Stomach (tissue), 9 donors: ENCODE results near the gene WLS. TPM values are rescaled to one million over a fixed set of nuclear protein-coding genes. Genes with fewer than 3 reads are reported as not detected.
A peak's percentile ranks its signal among the peaks of the same experiment; 100 is the strongest.

ENCODE experiments used
- DNase-seq, 2 donors: peaks; one replicate each; pipeline versions ENCODE4 v3.0.0 to v3.0.0-alpha.2; 2013 to 2019
- H3K27ac ChIP-seq, 5 donors: fragments of 200-600 bp in 4 of 5; sonication (generic) in 4 of 5; one replicate each; pipeline ENCODE4 v1.5.1; 2013 to 2019; ENCODE audit warnings: mild to moderate bottlenecking in 1 of 5, moderate library complexity in 1 of 5
- H3K27me3 ChIP-seq, 3 donors: fragments of 200-600 bp; sonication (generic); one replicate each; pipeline ENCODE4 v1.5.1; 2017 to 2019; ENCODE audit warnings: mixed run types in 1 of 3
- H3K36me3 ChIP-seq, 4 donors: fragments of 200-600 bp; sonication (generic); 1 replicate in 3 of 4; 2 replicates in 1 of 4; pipeline ENCODE4 v1.5.1; 2016 to 2019
- H3K4me1 ChIP-seq, 4 donors: fragments of 200-600 bp; sonication (generic); one replicate each; pipeline ENCODE4 v1.5.1; 2016 to 2019
- H3K4me3 ChIP-seq, 4 donors: fragments of 200-600 bp; sonication (generic) in 3 of 4; one replicate each; pipeline ENCODE4 v1.5.1; 2016 to 2019; ENCODE audit warnings: mild to moderate bottlenecking in 1 of 4
- H3K9me3 ChIP-seq, 4 donors: fragments of 200-600 bp; sonication (generic); one replicate each; pipeline ENCODE4 v1.5.1; 2016 to 2019
- EP300 ChIP-seq: sonication (generic); formaldehyde crosslinking; IDR thresholded peaks from one replicate; pipeline ENCODE4 v1.6.1; 2017; ENCODE audit warnings: antibody characterized with exemption
- POLR2A ChIP-seq, 4 donors: fragments of 450-650 bp; IDR thresholded peaks; one replicate each; pipeline ENCODE4 v1.6.1; 2016; ENCODE audit warnings: antibody characterized with exemption in 4 of 4, control low read depth in 2 of 4, mild to moderate bottlenecking in 1 of 4, moderate library complexity in 1 of 4
- POLR2AphosphoS5 ChIP-seq, 3 donors: sonication (generic); formaldehyde crosslinking; IDR thresholded peaks; one replicate each; pipeline ENCODE4 v1.6.1; 2016; ENCODE audit warnings: antibody characterized with exemption in 3 of 3
- WGBS, 5 donors: extraction: QIAGEN DNeasy Blood & Tissue Kit in 3 of 5; methylation state at CpG; one replicate each; pipeline versions ENCODE4 v1.1.5 to v1.1.7; 2013 to 2018; 5-methylcytosine and 5-hydroxymethylcytosine counted together
- intact Hi-C: fragments of 100-400 bp; cut with DNase I; formaldehyde crosslinking; loops from one replicate; pipeline ENCODE4 v1.15.1; 2023; ENCODE audit warnings: low total_unique reads
- polyA plus RNA-seq, 3 donors: library from polyadenylated mRNA; stranded (reverse); fragments of 200-250 nt; gene quantifications; one replicate each; pipeline ENCODE4 v1.2.3, GENCODE V29; 2013
- total RNA-seq, 5 donors: library from RNA; depleted of rRNA; stranded (reverse); fragments of >200 nt; gene quantifications; one replicate each; pipeline versions ENCODE4 v1.1.0 to v1.2.3, GENCODE V29; 2014 to 2016
- TF ChIP-seq, protein P1 (sequence below), 7 experiments: fragments of 450-650 bp in 4 of 7; fragments of 200-600 bp in 3 of 7; sonication (generic) in 3 of 7; IDR thresholded peaks; one replicate each; pipeline ENCODE4 v1.5.1; 2016 to 2019; ENCODE audit warnings: antibody characterized with exemption in 7 of 7, control low read depth in 2 of 7, mild to moderate bottlenecking in 1 of 7
- donor health status: healthy with polysubstance abuse.
- donor health status: Bipolar disorder and iron deficiency.
- donor health status: healthy.

Gene WLS
- total and polyA plus RNA-seq, 8 donors, result 17.9 to 194 (median 66.8) TPM

DNA sequence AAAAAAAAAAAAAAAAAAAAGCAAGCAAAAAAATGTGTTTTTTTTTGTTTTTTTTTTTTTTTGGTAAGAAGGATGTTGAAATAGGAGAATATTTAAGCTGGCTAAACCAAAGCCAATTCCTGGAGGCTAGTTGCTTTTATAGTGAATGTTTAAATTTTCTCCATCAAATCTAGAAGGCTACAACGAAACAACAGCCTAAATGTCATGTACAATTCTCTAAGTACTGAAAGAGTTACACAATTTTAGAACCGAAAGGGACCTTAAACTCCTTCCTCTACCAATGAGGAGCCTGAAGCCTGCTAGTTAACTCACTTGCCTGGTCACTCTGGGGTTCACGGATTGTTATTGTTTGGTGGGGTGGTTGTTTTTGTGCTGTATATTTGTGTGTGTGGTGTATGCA is 3.5 kb downstream of the WLS start:
- peaks cover 0 to 5% (median 0%) of the 10 kb centered on the region in 3 donors for H3K27me3 ChIP-seq
- H3K9me3 ChIP-seq, result no peaks in the 10 kb centered on the region
- peak overlapping the region in 4 of 5 donors; percentile 88 to 92 (median 91) for H3K27ac ChIP-seq
- intact Hi-C loops, result no loop called here
- H3K36me3 ChIP-seq, result no peaks in the 10 kb centered on the region
- H3K4me1 ChIP-seq, result peaks cover 0 to 69% (median 43%) of the 10 kb centered on the region in 4 donors
- peak overlapping the region; percentile 69 to 76 (median 75) for H3K4me3 ChIP-seq
- 26 to 43% (median 27%) methylated on average over 3 of the region's 3 CpGs for WGBS, 5 donors
- no peak for DNase-seq
- no peak for TF ChIP-seq POLR2A (IDR thresholded peaks at IDR 0.05)
- TF ChIP-seq, protein P1, sequence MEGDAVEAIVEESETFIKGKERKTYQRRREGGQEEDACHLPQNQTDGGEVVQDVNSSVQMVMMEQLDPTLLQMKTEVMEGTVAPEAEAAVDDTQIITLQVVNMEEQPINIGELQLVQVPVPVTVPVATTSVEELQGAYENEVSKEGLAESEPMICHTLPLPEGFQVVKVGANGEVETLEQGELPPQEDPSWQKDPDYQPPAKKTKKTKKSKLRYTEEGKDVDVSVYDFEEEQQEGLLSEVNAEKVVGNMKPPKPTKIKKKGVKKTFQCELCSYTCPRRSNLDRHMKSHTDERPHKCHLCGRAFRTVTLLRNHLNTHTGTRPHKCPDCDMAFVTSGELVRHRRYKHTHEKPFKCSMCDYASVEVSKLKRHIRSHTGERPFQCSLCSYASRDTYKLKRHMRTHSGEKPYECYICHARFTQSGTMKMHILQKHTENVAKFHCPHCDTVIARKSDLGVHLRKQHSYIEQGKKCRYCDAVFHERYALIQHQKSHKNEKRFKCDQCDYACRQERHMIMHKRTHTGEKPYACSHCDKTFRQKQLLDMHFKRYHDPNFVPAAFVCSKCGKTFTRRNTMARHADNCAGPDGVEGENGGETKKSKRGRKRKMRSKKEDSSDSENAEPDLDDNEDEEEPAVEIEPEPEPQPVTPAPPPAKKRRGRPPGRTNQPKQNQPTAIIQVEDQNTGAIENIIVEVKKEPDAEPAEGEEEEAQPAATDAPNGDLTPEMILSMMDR (IDR thresholded peaks at IDR 0.05), result no peak
- no peak for TF ChIP-seq EP300
- TF ChIP-seq POLR2AphosphoS5 (IDR thresholded peaks at IDR 0.05), result no peak

DNA sequence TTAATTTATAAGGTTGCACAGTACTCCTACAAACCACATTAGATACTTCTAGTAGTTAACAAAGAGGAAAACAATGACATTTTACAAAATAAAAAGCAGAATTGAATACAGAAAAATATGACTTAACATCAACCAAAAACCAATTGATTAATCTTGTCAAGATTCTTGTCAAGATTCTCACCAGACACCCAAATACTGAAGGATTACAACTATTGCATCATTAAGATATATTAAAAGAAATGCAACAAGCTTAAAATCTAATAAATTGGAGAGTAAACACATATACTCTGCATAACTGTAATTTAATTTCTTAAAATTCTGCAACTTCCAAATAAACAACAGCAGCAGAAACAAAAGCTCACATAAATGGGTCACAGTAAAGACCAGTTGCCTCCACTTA is 4.7 kb downstream of the WLS start:
- H3K4me3 ChIP-seq, result no peak overlapping the region
- H3K27me3 ChIP-seq, result peaks cover 0 to 5% (median 0%) of the 10 kb centered on the region in 3 donors
- TF ChIP-seq POLR2AphosphoS5 (IDR thresholded peaks at IDR 0.05), result no peak
- TF ChIP-seq, protein P1 (IDR thresholded peaks at IDR 0.05), result no peak
- TF ChIP-seq EP300, result no peak
- no peaks in the 10 kb centered on the region for H3K36me3 ChIP-seq
- peaks cover 0 to 73% (median 44%) of the 10 kb centered on the region in 4 donors for H3K4me1 ChIP-seq
- no peaks in the 10 kb centered on the region for H3K9me3 ChIP-seq
- H3K27ac ChIP-seq, result peak overlapping the region in 1 of 5 donors; percentile 16
- intact Hi-C loops, result no loop called here
- DNase-seq, result no peak

DNA sequence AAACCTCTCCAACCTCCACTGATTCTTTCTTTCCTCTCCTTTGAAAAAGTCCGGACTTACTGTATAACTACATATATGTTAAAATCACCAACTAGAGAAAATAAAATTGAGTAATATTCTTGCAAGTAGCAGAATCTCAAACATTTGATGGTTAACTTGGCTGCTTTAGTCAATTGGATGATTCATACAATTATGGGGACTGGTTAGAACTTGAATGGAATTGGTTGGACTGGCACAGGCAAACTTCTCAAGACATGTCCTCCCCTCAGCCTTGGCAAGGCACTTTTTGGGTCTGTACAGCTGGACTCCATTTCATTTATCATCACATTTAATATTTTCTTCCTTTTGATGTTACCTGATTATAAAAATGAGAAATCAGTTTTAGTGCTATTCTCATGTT is 6.5 kb downstream of the WLS start:
- TF ChIP-seq EP300, result no peak
- TF ChIP-seq, protein P1 (IDR thresholded peaks at IDR 0.05), result no peak
- TF ChIP-seq POLR2A (IDR thresholded peaks at IDR 0.05), result no peak
- TF ChIP-seq POLR2AphosphoS5 (IDR thresholded peaks at IDR 0.05), result no peak
- no peaks in the 10 kb centered on the region for H3K9me3 ChIP-seq
- peaks cover 0 to under 1% (median 0%) of the 10 kb centered on the region in 3 donors for H3K27me3 ChIP-seq
- DNase-seq, result no peak
- WGBS, 5 donors, result 90 to 100% (median 93%) methylated on average over 1 of the region's 1 CpG
- intact Hi-C loops, result no loop called here
- H3K27ac ChIP-seq, result no peak overlapping the region
- H3K4me3 ChIP-seq, result no peak overlapping the region
- H3K36me3 ChIP-seq, result no peaks in the 10 kb centered on the region
- H3K4me1 ChIP-seq, result peaks cover 8 to 91% (median 55%) of the 10 kb centered on the region in 4 donors

DNA sequence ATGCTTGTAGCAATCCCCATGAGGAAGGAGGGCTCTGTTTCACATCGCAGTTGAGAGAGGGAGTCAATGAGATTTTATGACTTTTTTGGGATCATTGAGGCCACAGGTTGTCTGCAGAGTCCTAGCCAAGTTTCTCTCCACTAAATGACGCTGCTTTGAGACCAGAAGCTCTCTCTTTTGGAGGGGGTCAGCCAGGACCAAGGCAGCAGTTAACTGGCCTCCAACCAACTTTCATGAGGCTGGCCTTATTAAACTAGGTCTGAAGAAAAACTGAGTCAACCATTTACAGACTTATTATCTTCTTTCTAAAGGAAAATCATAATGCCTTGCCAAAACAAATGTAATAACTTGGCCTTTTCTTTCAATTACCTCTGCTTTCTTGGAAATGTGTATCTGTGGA is 8.6 kb downstream of the WLS start:
- Histone ChIP-seq H3K27ac (peak overlapping the region in 3 of 5 donors; percentile 29 to 47 (median 35)), H3K27me3 (no peaks in the 10 kb centered on the region), H3K9me3 (no peaks in the 10 kb centered on the region), H3K4me1 (peaks cover 14 to 85% (median 41%) of the 10 kb centered on the region in 4 donors), H3K4me3 (no peak overlapping the region), H3K36me3 (no peaks in the 10 kb centered on the region)
- no peak for TF ChIP-seq EP300
- no peak for TF ChIP-seq POLR2AphosphoS5 (IDR thresholded peaks at IDR 0.05)
- TF ChIP-seq POLR2A (IDR thresholded peaks at IDR 0.05), result no peak
- TF ChIP-seq, protein P1 (IDR thresholded peaks at IDR 0.05), result no peak
- 38 to 73% (median 55%) methylated on average over 2 of the region's 2 CpGs for WGBS, 5 donors
- intact Hi-C loops, result no loop called here
- peak in 1 of 2 donors; percentile 58 for DNase-seq
